ENCODE measurements around the gene MCEMP1.

Gene MCEMP1

GRCh38 chr19:7672522-7672921 lies 4.4 kb upstream of the MCEMP1 start:
- no peak for DNase-seq

GRCh38 chr19:7674010-7675005 lies 2.6 kb upstream of the MCEMP1 start:
- DNase-seq: peak; percentile 60

GRCh38 chr19:7676376-7676775 lies 514 bp upstream of the MCEMP1 start:
- DNase-seq: no peak

GRCh38 chr19:7677669-7678311 lies 900 bp downstream of the MCEMP1 start:
- no peak for DNase-seq

GRCh38 chr19:7678971-7679751 lies 2.3 kb downstream of the MCEMP1 start:
- no peak for DNase-seq

- DNase-seq: no peak
Measured at GRCh38 chr19:7679771-7680605, 3.1 kb downstream of the MCEMP1 start.

- DNase-seq: peak; percentile 68
Measured at GRCh38 chr19:7680606-7681339, 3.9 kb downstream of the MCEMP1 start, which contains the start of gene TRAPPC5. TSS of gene TRAPPC5 (plus strand) at chr19:7680833. CDS start at chr19:7682254, 1,421 bp downstream.

- peak; percentile 32 for DNase-seq
Measured at GRCh38 chr19:7681340-7682174, 4.7 kb downstream of the MCEMP1 start.

GRCh38 chr19:7682175-7682855 lies 5.4 kb downstream of the MCEMP1 start:
- DNase-seq: no peak

GRCh38 chr19:7685546-7686445 lies 8.9 kb downstream of the MCEMP1 start:
- no peak for DNase-seq

- no peak for DNase-seq
Measured at GRCh38 chr19:7687177-7687576, 10.3 kb downstream of the MCEMP1 start.

- no peak for DNase-seq
Measured at GRCh38 chr19:7689165-7689564, 12.3 kb downstream of the MCEMP1 start.

- DNase-seq: no peak
Measured at GRCh38 chr19:7690779-7691258, 13.9 kb downstream of the MCEMP1 start.

GRCh38 chr19:7691497-7691896 lies 14.6 kb downstream of the MCEMP1 start:
- DNase-seq: no peak

GRCh38 chr19:7692417-7693088 lies 15.7 kb downstream of the MCEMP1 start:
- no peak for DNase-seq

- no peak for DNase-seq
Measured at GRCh38 chr19:7694499-7694898, 17.6 kb downstream of the MCEMP1 start.

- DNase-seq: no peak
Measured at GRCh38 chr19:7697721-7698287, 20.9 kb downstream of the MCEMP1 start.

GRCh38 chr19:7698583-7698982 lies 21.7 kb downstream of the MCEMP1 start:
- DNase-seq: no peak

All from HCEC 1CT (cell line).